ENCODE results near the gene SSU72.

GRCh38 chr1:1545946-1546737, 28.5 kb downstream of the SSU72 start:
- TF ChIP-seq CTCF (IDR thresholded peaks at IDR 0.05) (no peak), POLR2A (IDR thresholded peaks at IDR 0.05) (no peak)
